GM21423 (cell line): ENCODE data around the gene TASP1.
"Not testable (repeated sequence)": the region's sequence is repeated elsewhere in the genome, so short reads cannot be mapped to it uniquely, and the experiment has no call there.

ENCODE experiments used
- ATAC-seq: cut with Tn5 transposase; IDR thresholded peaks from one replicate; pipeline ENCODE4 v1.9.1; 2021; ENCODE audit warnings: mild to moderate bottlenecking, moderate library complexity; ENCODE audit not compliant: unreplicated experiment

The TASP1 gene

GRCh38 chr20:13501500-13501899 lies 137.2 kb downstream of the TASP1 start:
- no peak for ATAC-seq

- no peak for ATAC-seq
Measured at GRCh38 chr20:13494019-13494418, 144.7 kb downstream of the TASP1 start.

- no peak for ATAC-seq
Measured at GRCh38 chr20:13493143-13493542, 145.6 kb downstream of the TASP1 start.

- ATAC-seq: no peak
Measured at GRCh38 chr20:13492001-13492481, 146.7 kb downstream of the TASP1 start.

- no peak for ATAC-seq
Measured at GRCh38 chr20:13487202-13487601, 151.5 kb downstream of the TASP1 start.

- no peak for ATAC-seq
Measured at GRCh38 chr20:13486694-13487093, 152.0 kb downstream of the TASP1 start.

- ATAC-seq: no peak
Measured at GRCh38 chr20:13485576-13485975, 153.2 kb downstream of the TASP1 start.

GRCh38 chr20:13485019-13485418 lies 153.7 kb downstream of the TASP1 start:
- ATAC-seq: not testable (repeated sequence)

- ATAC-seq: not testable (repeated sequence)
Measured at GRCh38 chr20:13483472-13483871, 155.3 kb downstream of the TASP1 start.

GRCh38 chr20:13478366-13478765 lies 160.4 kb downstream of the TASP1 start:
- ATAC-seq: no peak

- ATAC-seq: no peak
Measured at GRCh38 chr20:13474467-13474866, 164.3 kb downstream of the TASP1 start.

- no peak for ATAC-seq
Measured at GRCh38 chr20:13469262-13469661, 169.5 kb downstream of the TASP1 start.

GRCh38 chr20:13468166-13468565 lies 170.6 kb downstream of the TASP1 start:
- ATAC-seq: no peak

- no peak for ATAC-seq
Measured at GRCh38 chr20:13464702-13465101, 174.0 kb downstream of the TASP1 start.

GRCh38 chr20:13461849-13462458 lies 176.8 kb downstream of the TASP1 start:
- no peak for ATAC-seq

- ATAC-seq: no peak
Measured at GRCh38 chr20:13458860-13459451, 179.8 kb downstream of the TASP1 start.

- ATAC-seq: no peak
Measured at GRCh38 chr20:13457487-13457886, 181.2 kb downstream of the TASP1 start.

GRCh38 chr20:13455713-13456112 lies 183.0 kb downstream of the TASP1 start:
- ATAC-seq: no peak

- ATAC-seq: no peak
Measured at GRCh38 chr20:13453367-13453766, 185.4 kb downstream of the TASP1 start.

GRCh38 chr20:13452470-13453124 lies 186.1 kb downstream of the TASP1 start:
- no peak for ATAC-seq

GRCh38 chr20:13449868-13450434 lies 188.8 kb downstream of the TASP1 start:
- no peak for ATAC-seq
